Endothelial cell of umbilical vein (primary cell): ENCODE data around the gene SPRED2. TPM values are rescaled to one million over a fixed set of nuclear protein-coding genes. Genes with fewer than 3 reads are reported as not detected.

Experiments used
- BruUV-seq: library from RNA; stranded (reverse); fragments of 400-500 nt; replicated peaks from 2 replicates; lab custom pipeline; 2021; lab: Mats Ljungman, UMichigan
- CTCF ChIA-PET: fragments of 300-600, 350-600 bp; sonication (Branson Sonifier 250); formaldehyde crosslinking; loops from one replicate; lab custom pipeline; 2021; ENCODE audit warnings: antibody characterized with exemption, inconsistent platforms; lab: Charles Lee
- POLR2A ChIA-PET: fragments of 300-600, 350-600 bp; sonication (Branson Sonifier 250); formaldehyde crosslinking; loops from one replicate; lab custom pipeline; 2021; ENCODE audit warnings: antibody characterized with exemption, inconsistent platforms; lab: Charles Lee
- DNase-seq: peaks from one replicate; pipeline ENCODE4 v3.0.0-alpha.2; 2011; ENCODE audit warnings: low read depth, low spot score
- FAIRE-seq: peaks from 2 replicates; lab custom pipeline; 2011; peaks lifted over from hg19 to GRCh38; lab: Jason Lieb, UNC
- H2AFZ ChIP-seq: 2 replicates; pipeline ENCODE4 v1.6.0; 2012; ENCODE audit warnings: low read depth, low read length, control low read depth, inconsistent platforms
- H3K27ac ChIP-seq: 2 replicates; pipeline ENCODE4 v1.5.1; 2011; ENCODE audit warnings: low read depth, mild to moderate bottlenecking, control low read depth, low read length, moderate library complexity; ENCODE audit not compliant: insufficient read depth
- H3K27me3 ChIP-seq, 2 experiments: 2 replicates each; pipeline versions ENCODE4 v1.6.0 to v1.6.1; 2011; ENCODE audit warnings: low read length in 2 of 2, mixed read lengths in 1 of 2; ENCODE audit not compliant: control insufficient read depth in 2 of 2, insufficient read depth in 2 of 2
- H3K36me3 ChIP-seq, 2 experiments: 2 replicates in 1 of 2; 3 replicates in 1 of 2; pipeline ENCODE4 v1.5.1; 2011; ENCODE audit warnings: low read length in 2 of 2, mild to moderate bottlenecking in 1 of 2, moderate library complexity in 1 of 2; ENCODE audit not compliant: control insufficient read depth in 2 of 2, insufficient read depth in 2 of 2; ENCODE audit errors: extremely low read depth in 1 of 2
- H3K4me1 ChIP-seq: 3 replicates; pipeline ENCODE4 v1.5.1; 2011; ENCODE audit warnings: mild to moderate bottlenecking, low read length; ENCODE audit not compliant: control insufficient read depth, insufficient read depth; ENCODE audit errors: extremely low read depth
- H3K4me2 ChIP-seq: 2 replicates; pipeline ENCODE4 v1.6.1; 2011; ENCODE audit warnings: low read length, control low read depth, mixed read lengths; ENCODE audit not compliant: insufficient read depth
- H3K4me3 ChIP-seq, 3 experiments: fragments of 200-600 bp in 1 of 3; sonication (generic), shearing (Covaris generic) in 1 of 3; replicated peaks in 1 of 3; 2 replicates each; pipeline ENCODE4 v1.5.1; 2011 to 2016; ENCODE audit warnings: control low read depth in 3 of 3, low read length in 3 of 3, mild to moderate bottlenecking in 2 of 3, inconsistent platforms in 1 of 3, low read depth in 1 of 3, moderate library complexity in 1 of 3; ENCODE audit not compliant: insufficient read depth in 1 of 3
- H3K79me2 ChIP-seq: 2 replicates; pipeline ENCODE4 v1.6.0; 2012; ENCODE audit warnings: low read length, inconsistent platforms; ENCODE audit not compliant: control insufficient read depth, insufficient read depth
- H3K9ac ChIP-seq: replicated peaks from 2 replicates; pipeline ENCODE3; 2011; ENCODE audit warnings: low read length, control low read depth; ENCODE audit not compliant: insufficient read depth; ENCODE audit errors: extremely low read depth
- H3K9me1 ChIP-seq: replicated peaks from 3 replicates; pipeline ENCODE4 v1.6.0; 2011; ENCODE audit warnings: mild to moderate bottlenecking, low read length; ENCODE audit not compliant: control insufficient read depth, insufficient read depth; ENCODE audit errors: extremely low read depth
- H3K9me3 ChIP-seq: replicated peaks from 2 replicates; pipeline ENCODE4 v1.5.1; 2012; ENCODE audit warnings: low read length, inconsistent platforms; ENCODE audit not compliant: control insufficient read depth, insufficient read depth
- H4K20me1 ChIP-seq: replicated peaks from 2 replicates; pipeline ENCODE3; 2011; ENCODE audit warnings: mild to moderate bottlenecking, low read length; ENCODE audit not compliant: control insufficient read depth, insufficient read depth; ENCODE audit errors: extremely low read depth
- EZH2 ChIP-seq: IDR thresholded peaks from 2 replicates; pipeline ENCODE4 v1.6.1; 2012; ENCODE audit warnings: borderline replicate concordance, low read depth, mild to moderate bottlenecking, moderate library complexity, low read length, inconsistent platforms; ENCODE audit not compliant: severe bottlenecking
- FOS ChIP-seq: IDR thresholded peaks from 2 replicates; pipeline ENCODE4 v1.6.1; 2011; ENCODE audit warnings: mild to moderate bottlenecking, low read length, moderate library complexity, borderline replicate concordance; ENCODE audit not compliant: insufficient read depth
- GATA2 ChIP-seq: IDR thresholded peaks from 2 replicates; pipeline ENCODE4 v1.7.0; 2011; ENCODE audit warnings: low read depth, mild to moderate bottlenecking, moderate library complexity, mixed read lengths, low read length; ENCODE audit not compliant: insufficient read length, insufficient read depth
- JUN ChIP-seq: IDR thresholded peaks from 2 replicates; pipeline ENCODE4 v1.6.1; 2011; ENCODE audit warnings: borderline replicate concordance, low read depth; ENCODE audit not compliant: insufficient read length, insufficient read depth
- POLR2A ChIP-seq: IDR thresholded peaks from 2 replicates; pipeline ENCODE4 v1.6.1; 2012; ENCODE audit warnings: low read depth, mild to moderate bottlenecking, control low read depth, low read length
- POLR2AphosphoS5 ChIP-seq: IDR thresholded peaks from 2 replicates; pipeline ENCODE4 v1.6.1; 2012; ENCODE audit warnings: low read depth, mild to moderate bottlenecking, control low read depth, low read length, moderate library complexity; ENCODE audit not compliant: insufficient read depth
- dilution Hi-C: fragments of 300-500 bp; cut with MboI; formaldehyde crosslinking; loops from one replicate; pipeline ENCODE4 v1.15.0; 2019; ENCODE audit warnings: low sequenced_read_pairs; ENCODE audit not compliant: extremely low pct_ligation_motif_present
- intact Hi-C: fragments of 100-400 bp; cut with micrococcal nuclease; formaldehyde crosslinking; loops from one replicate; pipeline ENCODE4 v1.10.0; 2022
- polyA plus RNA-seq, 4 experiments: library from polyadenylated mRNA; depleted of rRNA in 3 of 4; stranded (reverse) in 3 of 4; unstranded in 1 of 4; fragments of >200 nt; gene quantifications; 2 replicates each; pipeline versions ENCODE4 v1.2.1 to v1.2.3, GENCODE V29; 2011 to 2012; ENCODE audit warnings: missing spikeins in 1 of 4
- total RNA-seq: library from RNA; stranded (reverse); gene quantifications from 2 replicates; pipeline ENCODE4 v1.2.3, GENCODE V29; 2021
- TF ChIP-seq, protein P1 (sequence below): IDR thresholded peaks from 2 replicates; pipeline ENCODE4 v1.6.1; 2011; ENCODE audit not compliant: insufficient read depth, insufficient read length

Gene SPRED2
- total and polyA plus RNA-seq, 2 donors (not counting 3 experiments of a cell fraction or from before 2014, with no cell fraction given), result 3.6 to 9.6 TPM

- intact Hi-C loops, result no loop called here
- Histone ChIP-seq H3K79me2 (no peaks in the 10 kb centered on the region), H3K9me3 (no peaks in the 10 kb centered on the region), H3K27me3 (peaks cover 13 to 44% of the 10 kb centered on the region in 2 experiments), H3K4me1 (no peaks in the 10 kb centered on the region), H3K27ac (no peak overlapping the region), H3K4me2 (no peak overlapping the region), H3K9me1 (no peaks in the 10 kb centered on the region), H4K20me1 (no peaks in the 10 kb centered on the region), H3K36me3 (no peaks in the 10 kb centered on the region), H3K9ac (no peak overlapping the region), H3K4me3 (no peak overlapping the region), H2AFZ (no peak overlapping the region)
- no TSS peak for BruUV-seq
- CTCF ChIA-PET, result interaction anchor here (0.9 to 1.7 kb wide), 2 partner anchors 16 to 27 kb away, joined by 3 to 4 read pairs; no protein-coding TSS in a partner anchor
- DNase-seq (no peak), FAIRE-seq (no peak)
- dilution Hi-C loops, result no loop called here
- TF ChIP-seq POLR2A (no peak), POLR2AphosphoS5 (no peak), EZH2 (no peak), JUN (no peak), FOS (no peak), GATA2 (no peak)
- TF ChIP-seq, protein P1, sequence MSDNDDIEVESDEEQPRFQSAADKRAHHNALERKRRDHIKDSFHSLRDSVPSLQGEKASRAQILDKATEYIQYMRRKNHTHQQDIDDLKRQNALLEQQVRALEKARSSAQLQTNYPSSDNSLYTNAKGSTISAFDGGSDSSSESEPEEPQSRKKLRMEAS, result no peak
- POLR2A ChIA-PET, result no interaction called here
Observed at GRCh38 chr2:65292106-65292400, 140.3 kb downstream of the SPRED2 start.
